HG02759 (cell line): ENCODE data around the gene GGPS1.
"Not testable (repeated sequence)": the region's sequence is repeated elsewhere in the genome, so short reads cannot be mapped to it uniquely, and the experiment has no call there.

Experiments used
- ATAC-seq: cut with Tn5 transposase; IDR thresholded peaks from one replicate; pipeline ENCODE4 v1.9.1; 2021; ENCODE audit warnings: mild to moderate bottlenecking, moderate library complexity; ENCODE audit not compliant: unreplicated experiment

The GGPS1 gene

DNA sequence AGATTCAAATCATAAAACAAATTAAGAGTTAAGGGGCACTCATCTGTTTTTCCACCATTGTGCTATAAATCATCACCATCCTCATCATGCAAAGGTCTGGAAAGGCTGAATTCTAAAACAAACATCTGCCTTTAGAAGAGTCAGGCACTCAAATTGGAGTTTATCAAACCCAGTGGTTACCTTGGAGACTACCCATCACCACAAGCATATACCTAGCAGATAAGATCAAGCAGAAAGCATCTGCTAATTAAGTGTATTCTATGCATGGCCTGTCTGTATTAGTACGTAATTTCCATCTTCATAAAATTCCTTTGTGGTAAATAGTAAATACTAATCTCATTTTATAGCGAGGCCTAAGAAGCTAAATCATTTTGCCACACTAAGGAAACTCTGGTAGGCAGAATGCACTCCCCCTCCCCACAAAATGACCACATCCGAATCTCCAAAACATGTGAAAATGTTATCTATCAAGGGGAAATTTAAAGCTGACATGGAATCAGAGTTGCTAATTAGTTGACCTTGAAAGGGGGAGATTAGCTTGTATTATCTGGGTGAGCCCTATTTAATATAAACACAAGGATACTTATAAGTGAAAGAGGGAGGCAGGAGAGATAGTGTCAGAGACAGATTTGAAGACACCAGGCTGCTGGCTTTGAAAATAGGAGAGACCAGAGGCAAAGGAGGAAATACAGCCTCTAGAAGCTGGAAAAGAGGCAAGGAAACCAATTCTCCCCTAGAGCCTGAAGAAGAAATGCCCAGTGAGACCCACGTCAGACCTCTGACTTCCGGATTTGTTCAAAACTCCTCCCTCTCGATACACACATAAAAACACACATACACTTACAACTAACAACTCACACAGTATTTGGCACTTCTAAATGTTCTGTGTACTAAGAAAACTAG lies 23.6 kb upstream of the GGPS1 start:
- ATAC-seq: no peak

DNA sequence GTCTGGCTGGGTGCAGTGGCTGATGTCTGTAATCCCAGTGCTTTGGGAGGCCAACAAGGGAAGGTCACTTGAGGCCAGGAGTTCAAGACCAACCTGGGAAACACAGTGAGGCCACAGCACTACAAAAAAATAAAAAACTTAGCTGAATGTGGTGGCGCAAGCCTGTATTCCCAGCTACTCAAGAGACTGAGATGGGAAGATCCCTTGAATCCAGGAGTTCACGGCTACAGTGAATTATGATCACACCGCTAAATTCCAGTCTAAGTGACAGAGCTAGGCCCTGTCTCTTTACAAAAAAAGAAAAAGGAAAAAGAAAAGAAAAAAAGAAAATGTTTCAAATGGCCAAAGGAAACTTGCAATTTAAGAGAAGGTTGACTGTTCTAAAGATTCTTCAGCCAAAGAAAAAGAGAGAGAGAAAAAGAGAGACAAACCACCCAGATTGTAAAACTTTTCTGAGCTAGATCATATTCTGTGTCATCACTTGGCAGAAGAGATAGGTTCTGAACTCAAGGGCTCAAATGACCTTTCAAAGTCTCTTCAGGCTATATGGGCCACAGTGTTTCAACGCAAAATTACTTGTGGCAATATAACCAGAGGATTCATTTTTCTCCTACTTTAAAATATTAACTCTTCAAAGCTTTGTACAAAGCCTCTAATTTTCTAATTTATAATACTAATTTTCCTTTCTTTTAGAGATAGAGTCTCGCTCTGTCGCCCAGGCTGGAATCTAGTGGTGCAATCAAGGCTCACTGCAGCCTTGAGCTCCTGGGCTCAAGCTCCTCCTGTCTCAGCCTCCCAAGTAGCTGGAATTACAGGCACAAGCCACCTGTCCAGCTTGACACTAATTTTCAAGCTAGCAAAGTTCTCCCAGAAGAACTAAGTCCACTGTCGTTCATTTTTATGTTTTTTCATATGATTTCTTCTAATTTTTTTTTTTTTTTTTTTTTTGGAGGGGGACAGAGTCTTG lies 20.9 kb upstream of the GGPS1 start:
- ATAC-seq: no peak

DNA sequence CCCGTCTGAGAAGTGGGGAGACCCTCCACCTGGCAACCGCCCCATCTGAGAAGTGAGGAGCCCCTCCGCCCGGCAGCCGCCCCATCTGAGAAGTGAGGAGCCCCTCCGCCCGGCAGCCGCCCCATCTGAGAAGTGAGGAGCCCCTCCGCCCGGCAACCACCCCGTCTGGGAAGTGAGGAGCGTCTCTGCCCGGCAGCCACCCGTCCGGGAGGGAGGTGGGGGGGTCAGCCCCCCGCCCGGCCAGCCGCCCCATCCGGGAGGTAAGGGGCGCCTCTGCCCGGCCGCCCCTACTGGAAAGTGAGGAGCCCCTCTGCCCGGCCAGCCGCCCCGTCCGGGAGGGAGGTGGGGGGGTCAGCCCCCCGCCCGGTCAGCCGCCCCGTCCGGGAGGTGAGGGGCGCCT lies 19.2 kb upstream of the GGPS1 start:
- not testable (repeated sequence) for ATAC-seq

DNA sequence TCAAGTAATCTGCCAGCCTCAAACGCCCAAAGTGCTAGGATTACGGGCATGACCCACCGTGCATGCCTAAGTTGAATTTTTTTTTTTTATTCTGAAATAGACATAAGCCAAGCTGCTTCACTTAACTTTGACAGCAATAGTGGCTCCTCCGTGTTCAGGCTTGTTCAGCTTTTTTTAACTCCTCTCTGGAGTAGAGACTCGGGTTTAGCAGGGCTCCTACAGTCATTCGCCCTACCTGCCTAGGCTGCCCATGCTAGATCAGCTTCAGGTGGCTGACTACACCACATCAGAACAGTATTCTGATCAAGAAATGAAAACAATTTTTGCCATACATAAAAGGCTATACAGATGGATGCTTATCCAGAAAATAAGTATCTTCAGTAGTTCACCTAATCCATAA lies 15.1 kb upstream of the GGPS1 start:
- ATAC-seq: no peak

DNA sequence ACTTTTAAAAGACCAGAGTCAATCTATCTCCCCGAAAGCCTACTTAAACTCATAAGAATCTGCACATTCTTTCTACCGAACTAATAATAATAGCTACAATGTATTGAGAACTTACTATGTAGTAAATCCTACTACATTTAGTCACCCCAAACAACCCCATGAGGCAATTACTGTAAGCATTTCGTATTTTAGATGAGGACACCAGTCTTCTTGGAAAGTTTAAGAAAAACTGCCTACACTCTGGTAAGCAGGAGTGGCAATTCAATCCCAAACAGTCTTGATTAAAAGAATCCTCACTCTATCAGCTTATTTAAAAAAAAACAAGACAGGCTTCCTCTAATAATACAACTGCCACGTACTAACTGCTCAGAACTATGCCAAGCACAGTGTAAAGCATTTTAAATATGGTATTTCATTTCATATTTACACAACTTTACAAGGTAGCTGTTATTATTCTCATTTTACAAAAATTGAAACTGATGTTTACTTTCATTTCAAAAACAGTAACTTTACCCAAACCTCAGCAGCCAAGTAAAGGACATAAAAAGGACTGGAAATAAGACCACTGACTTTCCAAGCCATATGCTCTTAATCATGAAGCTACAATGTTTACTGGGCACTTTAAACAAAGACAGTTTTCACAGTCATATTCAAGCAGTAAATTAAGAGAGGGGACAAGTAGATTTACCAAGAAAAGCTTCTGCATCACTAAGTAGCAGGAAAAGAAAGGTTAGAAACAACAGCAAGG lies 14.3 kb upstream of the GGPS1 start:
- ATAC-seq: no peak

DNA sequence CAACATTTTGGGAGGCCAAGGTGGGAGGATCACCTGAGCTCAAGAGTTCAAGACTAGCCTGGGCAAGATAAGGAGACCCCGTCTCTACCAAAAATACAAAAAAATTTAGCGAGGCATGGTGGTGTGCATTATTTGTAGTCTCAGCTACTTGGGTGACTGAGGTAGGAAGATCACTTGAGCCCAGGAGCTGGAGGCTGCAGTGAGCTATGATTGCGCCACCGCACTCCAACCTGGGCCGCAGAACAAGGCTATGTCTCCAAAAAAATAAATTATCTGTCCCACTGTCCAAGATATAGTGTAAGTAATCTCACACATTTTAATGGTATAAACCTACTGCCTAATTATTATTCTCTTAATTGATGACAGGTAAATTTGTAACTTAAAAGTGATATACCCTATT lies 13.2 kb upstream of the GGPS1 start:
- ATAC-seq: no peak

DNA sequence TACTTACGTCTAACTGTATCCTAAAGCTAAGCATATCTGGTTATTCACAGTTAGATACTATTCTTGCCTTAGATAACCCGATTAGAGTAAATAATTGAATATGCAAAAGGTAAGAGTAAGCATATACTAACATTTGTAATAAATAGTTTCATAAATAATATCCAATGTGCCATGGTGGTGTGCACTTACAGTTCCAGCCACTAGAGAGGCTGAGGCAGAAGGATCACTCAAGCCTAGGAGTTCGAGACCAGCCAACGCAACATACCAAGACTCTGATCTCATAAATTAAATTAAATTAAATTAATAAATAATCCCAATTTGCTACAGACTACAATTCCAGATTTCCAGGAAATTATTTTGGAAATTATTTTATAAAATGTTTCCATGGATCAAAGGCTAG lies 12.6 kb upstream of the GGPS1 start:
- no peak for ATAC-seq

DNA sequence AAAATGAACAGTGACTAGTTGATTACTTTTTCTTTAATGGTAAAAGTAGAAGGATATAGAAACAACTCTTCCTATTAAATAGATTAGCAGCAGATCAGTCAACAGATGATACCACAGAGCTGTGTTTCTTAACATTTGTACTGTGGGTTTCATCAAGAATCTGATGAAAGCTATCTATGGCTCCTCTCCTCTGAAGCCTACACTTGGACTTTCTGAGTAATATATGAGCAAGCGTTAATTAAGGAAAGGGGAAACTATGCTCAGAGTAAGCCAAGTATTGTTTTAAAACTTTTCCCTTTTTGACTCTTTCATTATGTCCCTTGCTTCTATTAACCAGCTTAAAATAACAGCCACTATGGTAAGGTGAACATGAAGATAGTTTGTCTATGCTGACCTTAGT lies 11.2 kb upstream of the GGPS1 start:
- no peak for ATAC-seq

DNA sequence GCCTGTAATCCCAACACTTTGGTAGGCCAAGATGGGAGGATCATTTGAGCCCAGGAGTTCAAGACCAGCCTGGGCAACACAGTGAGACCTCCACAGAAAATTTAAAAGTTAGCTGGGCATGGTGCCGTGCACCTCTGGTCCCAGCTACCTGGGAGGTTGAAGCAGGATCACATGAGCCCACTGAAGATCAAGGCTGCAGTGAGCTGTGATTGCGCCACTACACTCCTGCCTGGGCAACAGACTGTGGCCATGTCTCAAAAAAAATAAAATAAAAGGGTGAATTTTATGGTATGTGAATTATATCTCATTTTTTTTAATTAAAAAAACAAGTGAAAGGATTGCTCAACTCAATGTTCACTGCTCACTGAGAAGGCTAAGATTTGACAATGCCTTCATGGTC lies 9.1 kb upstream of the GGPS1 start:
- no peak for ATAC-seq

DNA sequence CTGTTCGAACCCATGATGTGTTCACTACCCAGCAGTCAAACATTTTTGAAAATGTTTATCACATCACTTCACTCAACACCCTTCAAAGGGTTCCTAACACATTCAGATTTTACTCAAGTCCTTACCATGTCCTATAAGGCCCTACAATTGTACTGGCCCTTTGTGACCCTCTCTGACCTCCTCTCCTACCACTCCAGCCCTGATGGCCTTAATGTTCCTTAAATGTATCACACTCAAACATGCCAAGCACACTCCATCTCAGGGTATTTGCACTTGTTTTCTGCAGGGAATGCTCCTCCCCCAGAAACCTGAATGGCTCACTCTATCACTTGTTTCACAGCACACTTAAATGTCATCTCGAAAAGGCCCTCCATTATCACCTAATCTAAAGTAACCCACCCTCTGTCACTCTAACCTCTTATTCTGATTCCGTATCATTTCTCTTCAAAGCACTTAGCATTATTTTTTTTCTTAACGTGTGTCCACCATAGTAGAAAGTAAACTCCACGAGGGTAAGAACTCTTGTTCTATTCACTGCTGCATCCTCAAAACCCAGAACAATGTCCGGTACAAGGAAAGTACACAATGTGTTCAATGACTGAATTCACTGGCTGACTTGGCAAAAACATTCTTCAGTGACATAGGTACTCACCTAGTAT lies 7.7 kb upstream of the GGPS1 start:
- no peak for ATAC-seq

DNA sequence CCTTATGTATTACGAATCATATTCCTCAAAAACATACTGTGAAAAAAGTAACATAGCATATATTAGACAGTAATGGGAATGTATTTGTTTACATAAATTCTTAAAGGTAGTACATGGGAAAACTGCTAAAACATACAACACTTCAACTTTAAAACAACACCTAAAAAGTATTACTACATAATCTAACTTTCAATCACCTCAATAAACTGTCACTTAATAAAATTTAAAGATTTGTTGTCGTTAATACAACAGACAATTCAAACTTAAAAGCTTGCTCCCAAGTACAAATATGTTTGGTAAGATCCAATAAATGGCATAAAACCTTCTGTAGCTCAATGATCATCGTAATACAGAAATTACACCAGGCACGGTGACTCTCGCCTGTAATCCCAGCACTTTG lies 4.1 kb upstream of the GGPS1 start:
- no peak for ATAC-seq

DNA sequence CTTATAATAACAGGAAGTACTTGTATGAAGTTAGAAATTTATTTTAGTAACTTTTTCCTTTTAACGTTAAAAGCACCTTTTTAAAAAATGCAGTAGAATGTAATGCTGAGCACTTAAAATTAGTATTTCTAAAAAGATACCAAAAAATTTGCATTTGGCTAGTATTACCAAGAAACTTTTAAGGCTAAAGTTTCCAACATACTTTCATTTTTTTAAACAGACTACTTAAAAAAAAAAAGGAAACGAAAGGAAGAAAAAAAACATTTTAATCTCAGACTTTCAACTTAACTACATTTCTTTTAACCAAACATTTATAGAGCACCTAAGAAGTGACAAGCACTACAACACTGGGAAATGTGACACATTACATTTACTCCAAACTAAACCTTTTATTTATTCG lies 3.2 kb upstream of the GGPS1 start:
- ATAC-seq: no peak

DNA sequence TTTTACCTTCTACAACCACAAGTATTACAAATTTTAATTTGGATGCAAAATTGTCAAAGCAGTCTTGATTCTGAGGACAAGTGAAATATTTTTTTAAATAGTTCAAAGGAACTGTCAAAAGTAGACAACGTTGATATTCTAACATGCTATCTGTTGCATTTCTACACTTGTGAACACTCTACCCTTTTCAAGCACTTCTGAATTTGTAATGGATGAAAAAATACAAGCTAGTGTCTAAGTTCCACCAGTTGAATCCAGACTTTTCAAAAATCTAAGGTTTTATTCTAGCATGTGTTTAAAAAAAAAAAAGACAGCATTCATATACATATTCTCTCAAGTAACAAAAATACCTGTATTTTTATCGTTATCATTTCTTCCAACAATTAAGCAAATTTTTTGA lies 2.5 kb upstream of the GGPS1 start:
- ATAC-seq: no peak

DNA sequence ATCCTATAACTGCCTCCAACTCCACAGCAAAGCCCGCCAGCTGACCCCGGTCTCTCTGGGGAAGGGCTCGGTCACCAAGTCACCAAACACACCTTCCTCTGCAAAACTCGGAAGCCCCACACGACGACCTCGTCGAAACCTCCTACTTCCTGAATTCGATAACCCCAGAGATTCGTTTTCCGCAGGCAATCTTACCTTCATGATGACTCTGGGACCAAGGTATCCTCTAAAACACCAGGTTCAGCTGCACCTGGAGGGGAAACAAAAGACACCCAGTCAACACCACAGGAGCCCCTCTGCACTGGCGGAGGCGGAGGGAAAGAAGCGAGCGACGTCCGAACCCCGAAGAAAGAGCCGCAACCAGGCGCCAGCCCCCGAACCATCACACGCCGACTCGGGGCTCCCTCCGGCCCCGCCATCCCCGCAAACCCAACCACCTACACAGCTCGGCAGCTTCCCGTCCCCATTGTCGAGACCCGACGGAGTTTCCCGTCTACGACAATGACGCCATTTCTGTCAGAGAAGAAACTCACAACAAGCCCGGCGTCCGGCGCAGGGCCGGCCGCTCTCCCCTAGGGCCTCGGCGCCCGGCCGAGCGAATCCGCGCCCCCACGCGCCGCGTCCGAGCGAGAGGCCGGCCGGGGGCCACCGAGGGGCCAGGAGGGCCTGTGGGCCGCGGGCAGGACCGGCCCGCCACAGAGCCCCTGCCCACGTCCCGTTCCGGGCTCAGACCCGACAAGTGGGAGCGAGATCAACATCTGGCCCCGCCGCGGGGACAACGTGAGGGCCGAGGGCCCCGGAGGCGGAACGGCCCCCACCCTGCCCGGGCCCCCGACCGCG lies 1.4 kb upstream of the GGPS1 start:
- ATAC-seq: peak; percentile 16

DNA sequence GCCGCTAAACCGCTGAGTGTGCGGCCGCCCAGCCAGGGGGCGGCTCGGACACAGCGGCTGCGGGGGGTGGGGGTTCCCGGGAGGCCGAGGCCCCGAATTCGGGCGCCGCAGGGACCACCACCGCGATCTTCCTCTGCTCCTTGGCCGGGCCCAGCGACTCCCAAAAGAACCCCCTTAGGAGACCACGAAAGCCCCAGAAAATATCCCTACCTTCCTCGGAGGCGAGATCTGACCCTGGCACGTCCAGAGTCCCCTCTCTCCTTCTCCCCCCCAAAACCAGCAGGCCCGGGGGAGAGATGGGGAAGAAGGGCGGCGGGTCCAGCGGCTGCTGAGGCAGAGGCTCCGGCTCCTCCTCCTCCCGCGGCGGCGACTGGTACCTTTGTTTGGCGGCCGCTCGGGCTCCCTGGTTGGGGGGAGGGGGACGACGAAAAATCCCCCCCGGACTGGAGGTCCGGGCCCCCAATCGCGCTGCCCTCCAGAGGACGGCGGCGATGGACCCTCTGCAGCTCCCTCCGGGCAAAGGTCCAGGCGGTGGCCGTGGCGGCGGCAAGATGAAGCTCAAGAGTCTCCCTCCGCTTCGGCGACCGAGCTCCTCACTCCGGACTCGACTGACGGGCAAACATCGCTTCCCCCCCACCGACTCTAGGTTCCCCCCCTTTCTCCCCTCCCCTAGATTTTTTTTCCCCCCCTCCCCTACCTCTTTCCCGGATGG lies 655 bp upstream of the GGPS1 start, which contains the start of gene ARID4B:
ARID4B (minus strand) TSS at position 621 of the 712 bp plus-strand sequence. CDS start 1,260 bp downstream, outside the sequence.
- peak; percentile 13 for ATAC-seq

DNA sequence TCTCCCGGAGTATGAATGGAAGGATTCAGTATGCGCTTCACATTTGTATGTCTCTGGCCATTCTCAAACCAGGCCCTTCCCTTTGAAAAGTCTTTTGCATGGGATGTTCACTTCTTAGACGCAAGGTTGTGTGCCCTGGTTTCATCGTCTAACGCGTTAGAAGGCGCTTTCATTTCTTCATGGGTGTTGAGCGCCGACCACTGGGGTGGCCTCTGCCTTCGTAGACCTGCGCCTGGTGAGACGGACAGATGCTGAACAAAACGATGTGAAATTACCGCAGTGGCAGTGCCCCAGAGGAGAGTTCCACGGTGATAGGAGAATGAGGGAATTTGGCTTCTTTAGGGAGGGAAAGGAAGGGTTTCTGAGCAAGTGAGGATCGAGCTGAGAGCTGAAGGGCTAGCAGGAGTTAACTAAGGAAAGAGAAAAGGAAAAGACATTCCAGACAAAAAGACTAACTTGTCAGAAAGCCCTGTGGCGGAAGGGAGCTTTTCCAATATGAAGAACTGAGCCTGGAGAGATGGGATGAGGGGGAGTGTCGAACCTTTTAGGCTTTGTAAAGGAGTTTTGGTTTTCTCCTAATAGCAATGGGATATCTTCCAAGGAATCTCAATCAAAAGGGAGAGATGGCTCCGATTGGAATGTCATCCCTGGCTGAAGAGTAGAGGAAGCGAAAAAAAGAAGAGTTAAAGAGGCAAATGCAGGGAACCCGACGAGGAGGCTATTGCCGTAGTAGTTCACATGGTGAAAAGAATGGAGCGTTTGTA lies 951 bp downstream of the GGPS1 start:
- peak; percentile 24 for ATAC-seq

DNA sequence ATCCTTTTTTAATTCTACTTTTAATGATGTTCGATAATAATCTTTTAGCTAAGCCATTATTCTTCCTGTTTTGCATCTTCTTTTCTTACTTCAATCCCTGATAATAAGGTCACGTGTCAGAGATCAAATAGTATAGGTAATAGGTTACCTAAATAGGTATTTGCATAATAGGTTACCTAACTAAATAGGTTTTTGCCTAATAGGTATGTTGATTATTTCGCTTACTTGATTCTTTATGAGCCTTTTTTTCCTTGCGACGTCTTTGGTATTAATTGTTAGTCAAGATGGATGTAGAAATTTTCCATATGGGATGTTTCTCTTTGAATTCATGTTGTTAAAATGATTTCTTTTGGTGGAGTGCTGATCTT lies 2.5 kb downstream of the GGPS1 start:
- ATAC-seq: no peak

DNA sequence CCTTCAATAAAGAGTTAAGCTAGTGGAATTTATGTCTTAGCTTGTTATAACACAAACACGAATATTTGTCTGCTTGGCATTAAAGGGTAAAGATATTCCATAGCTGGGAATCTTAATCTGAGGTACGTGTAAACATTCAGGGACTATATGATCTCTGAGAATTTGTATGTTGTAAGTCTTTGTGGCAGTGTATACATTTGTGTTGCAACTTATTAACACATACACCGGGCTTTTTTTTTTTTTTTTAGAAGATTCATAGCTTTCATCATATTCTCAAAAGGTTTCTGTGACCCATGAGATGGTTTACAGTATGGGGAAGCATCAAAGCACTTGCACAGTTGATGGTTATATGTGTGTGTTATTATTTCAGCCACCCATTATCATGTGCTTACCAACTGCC lies 3.0 kb downstream of the GGPS1 start:
- ATAC-seq: no peak
